ENCODE data around the gene TTPAL.
"Not testable (repeated sequence)": the region's sequence is repeated elsewhere in the genome, so short reads cannot be mapped to it uniquely, and the experiment has no call there.

TTPAL gene

DNA sequence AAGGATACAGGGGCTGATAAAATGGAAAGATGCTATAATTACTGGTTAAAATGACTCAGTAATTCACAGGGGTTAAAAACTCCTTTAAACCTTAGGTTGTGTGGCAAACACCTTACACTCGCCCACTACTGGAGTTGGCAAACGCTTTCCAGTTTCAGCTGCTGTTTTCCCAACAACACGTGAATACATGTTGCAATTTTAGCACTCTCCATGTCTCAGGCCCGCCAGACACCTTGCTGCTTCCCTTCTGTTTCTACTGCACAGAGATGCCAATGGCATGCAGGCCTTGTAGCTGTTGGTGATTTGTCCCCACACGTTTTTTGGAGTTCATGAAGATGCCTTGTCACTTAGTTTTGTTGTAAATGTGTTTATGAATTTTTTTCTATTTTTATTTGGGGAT lies 5.3 kb upstream of the TTPAL start:
- FAIRE-seq = no peak

DNA sequence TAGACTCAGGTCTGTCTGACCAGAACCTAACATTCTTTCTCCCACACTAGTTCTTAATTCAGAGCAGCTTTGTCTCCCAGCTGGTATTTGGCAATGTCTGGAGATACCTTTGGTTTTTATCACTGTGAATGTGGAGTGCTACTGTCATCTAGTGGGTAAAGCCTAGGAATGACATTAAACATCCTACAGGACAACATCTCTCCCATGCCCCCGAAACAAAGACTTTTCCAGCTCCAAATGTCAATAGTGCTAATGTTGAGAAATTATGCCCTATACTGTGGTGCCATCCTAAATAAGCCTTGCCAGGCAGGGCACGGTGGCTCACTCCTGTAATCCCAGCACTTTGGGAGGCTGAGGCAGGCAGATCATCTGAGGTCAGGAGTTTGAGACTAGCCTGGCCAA lies 4.2 kb upstream of the TTPAL start:
- FAIRE-seq = no peak

DNA sequence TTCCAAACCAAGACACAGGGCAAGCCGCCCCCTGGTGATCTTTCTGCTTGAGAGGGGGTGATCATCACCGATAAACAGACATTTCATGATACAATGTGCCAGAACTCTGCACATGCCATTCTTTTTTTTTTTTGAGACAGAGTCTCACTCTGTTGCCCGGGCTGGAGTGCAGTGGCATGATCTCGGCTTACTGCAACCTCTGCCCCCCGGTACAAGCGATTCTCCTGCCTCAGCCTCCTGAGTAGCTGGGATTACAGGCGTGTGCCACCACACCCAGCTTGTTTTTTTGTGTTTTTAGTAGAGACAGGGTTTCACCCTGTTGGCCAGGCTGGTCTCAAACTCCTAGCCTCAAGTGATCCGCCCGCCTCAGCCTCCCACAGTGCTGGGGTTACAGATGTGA lies 3.4 kb upstream of the TTPAL start:
- FAIRE-seq = not testable (repeated sequence)

- FAIRE-seq = no peak
Measured at GRCh38 chr20:44475372-44475693, 341 bp upstream of the TTPAL start.

DNA sequence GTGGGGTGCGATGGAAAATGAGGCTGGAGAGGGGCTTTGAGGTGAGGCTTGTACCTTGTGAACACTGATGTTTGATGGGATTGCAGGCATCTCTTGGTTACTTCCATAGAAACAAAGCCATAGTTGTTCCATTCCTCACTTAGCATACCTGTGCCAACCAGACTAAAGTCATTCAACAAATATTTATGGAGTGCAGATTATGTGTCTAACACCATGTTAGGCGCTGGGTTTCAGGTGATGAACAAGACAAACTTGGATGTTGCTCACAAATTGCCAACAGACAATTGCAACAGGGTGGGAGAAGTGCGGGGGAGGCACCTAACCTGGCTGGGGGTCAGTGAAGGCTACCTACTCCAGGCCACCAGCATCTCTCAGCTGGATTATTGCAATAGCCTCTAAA lies 1.5 kb downstream of the TTPAL start:
- FAIRE-seq = no peak

GRCh38 chr20:44478206-44478605 lies 2.5 kb downstream of the TTPAL start:
- FAIRE-seq = no peak

DNA sequence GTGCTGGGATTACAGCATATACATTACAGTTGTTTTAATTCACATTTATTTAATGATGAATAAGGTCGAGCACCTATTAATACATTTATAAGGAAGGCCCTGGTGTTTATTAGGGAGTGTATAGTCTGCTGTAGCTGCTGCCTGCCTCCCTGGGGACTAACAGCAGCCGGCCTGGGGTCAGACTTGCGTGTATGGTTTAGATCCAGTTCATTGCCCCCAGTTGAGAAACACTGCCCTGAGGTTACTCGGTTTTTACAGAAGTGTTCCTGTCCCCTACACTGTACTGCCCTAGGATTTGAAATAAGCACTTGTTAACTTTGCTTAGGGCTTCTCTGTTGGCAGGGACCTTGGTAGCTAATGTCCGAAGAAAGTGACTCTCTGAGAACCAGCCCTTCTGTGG lies 4.0 kb downstream of the TTPAL start:
- no peak for FAIRE-seq

GRCh38 chr20:44480097-44480496 lies 4.4 kb downstream of the TTPAL start:
- no peak for FAIRE-seq

DNA sequence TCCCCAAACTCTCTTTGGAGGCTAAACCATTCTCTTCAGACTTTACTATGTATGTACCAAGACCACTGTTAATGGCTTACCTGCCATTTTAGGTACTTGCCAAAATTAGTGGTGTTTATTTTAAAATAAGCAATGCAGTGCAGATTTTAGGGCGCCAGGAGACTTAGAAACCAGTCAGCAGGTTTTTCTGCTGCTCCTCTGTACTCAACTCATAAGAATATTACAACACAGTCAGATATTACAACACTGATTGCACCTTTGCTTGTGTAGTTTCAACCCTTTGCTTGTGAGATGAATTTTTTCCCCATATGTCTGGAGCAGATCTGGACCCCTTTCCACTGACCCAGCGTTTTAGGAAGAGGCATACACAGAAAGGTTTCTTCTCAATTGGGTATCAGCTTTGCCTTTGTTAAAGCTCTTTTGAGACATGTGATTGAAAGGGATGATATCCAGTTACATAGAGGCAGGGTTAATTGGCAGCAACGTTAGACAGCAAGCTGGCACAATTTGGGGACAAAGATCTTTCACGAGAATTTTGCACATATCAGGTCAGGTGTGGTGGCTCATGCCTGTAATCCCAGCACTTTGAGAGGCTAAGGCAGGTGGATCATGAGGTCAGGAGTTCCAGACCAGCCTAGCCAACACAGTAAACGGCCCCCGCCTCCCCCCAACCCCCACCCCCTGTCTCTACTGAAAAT lies 6.2 kb downstream of the TTPAL start:
- FAIRE-seq = no peak

- no peak for FAIRE-seq
Measured at GRCh38 chr20:44483112-44483511, 7.4 kb downstream of the TTPAL start.

GRCh38 chr20:44485078-44485829 lies 9.6 kb downstream of the TTPAL start:
- FAIRE-seq = no peak

DNA sequence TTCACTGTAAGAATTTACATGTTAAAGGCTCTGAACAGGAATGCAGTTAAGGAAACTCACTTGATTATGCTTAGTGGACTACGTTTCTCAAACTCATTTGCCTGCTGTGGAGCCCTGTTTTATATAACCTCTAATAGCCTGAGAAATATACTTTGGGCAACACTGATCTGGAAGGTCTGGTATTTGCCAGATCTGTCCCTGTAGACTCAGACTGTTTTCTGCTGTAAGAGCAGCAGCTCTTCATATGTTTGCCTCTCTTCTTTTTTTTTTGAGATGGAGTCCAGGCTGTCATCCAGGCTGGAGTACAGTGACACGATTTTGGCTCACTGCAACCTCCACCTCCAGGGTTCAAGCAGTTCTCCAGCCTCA lies 10.1 kb downstream of the TTPAL start:
- no peak for FAIRE-seq

GRCh38 chr20:44488551-44488950 lies 12.9 kb downstream of the TTPAL start:
- FAIRE-seq = no peak

DNA sequence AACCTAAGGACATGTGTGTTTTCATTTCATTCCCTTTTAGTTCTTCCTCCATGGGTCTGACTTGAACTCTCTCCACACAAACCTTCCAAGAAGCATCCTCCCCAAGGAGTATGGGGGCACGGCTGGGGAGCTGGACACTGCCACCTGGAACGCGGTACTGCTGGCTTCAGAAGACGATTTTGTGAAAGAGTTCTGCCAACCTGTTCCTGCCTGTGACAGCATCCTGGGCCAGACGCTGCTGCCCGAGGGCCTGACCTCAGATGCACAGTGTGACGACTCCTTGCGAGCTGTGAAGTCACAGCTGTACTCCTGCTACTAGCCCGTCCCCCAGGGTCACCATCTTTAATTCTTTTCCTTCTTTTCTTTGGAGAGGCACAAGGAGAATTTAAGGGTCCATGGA lies 13.5 kb downstream of the TTPAL start:
- FAIRE-seq = no peak

DNA sequence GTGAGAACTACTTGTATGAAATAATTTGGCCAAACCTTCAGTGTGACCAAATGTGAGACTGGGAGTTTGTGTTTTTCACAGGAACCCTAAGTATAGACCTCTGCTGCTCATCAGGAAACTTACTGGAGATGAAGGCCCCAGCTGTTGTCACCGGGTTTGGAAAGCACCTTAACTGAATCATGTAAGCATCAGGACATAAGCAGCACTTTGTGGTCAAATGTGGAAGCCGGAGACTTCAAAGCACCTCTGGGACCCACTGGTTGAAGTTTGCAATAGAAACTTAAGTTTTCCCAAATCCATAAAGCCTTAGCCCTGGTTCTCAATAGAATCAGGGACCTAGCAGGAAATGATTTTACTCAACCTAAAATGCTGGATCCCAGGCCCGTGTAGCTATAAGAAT lies 14.3 kb downstream of the TTPAL start:
- FAIRE-seq = no peak

- FAIRE-seq = no peak
Measured at GRCh38 chr20:44491635-44492395, 16.1 kb downstream of the TTPAL start.

DNA sequence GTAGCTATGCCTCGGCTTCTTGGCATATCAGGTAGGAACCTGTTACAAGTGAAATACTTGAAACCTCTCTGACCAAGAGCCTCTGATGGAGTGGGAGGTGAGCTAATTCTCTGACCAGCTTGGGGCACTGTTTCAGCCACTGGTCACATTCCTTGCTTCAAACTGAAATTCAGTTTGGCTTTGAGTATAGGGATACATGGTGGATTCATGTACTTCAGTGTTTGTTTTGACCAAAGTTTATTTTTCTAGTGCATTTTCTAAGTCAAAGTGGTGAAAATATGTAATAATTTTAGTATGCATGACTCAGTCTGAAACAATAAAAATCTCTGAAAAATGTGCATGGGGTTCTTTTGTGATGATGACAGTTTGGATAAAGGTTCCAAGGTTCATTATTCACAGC lies 18.6 kb downstream of the TTPAL start:
- no peak for FAIRE-seq

- no peak for FAIRE-seq
Measured at GRCh38 chr20:44494681-44495080, 19.0 kb downstream of the TTPAL start.

GRCh38 chr20:44495257-44495656 lies 19.6 kb downstream of the TTPAL start:
- FAIRE-seq = no peak

- FAIRE-seq = no peak
Measured at GRCh38 chr20:44495802-44496481, 20.3 kb downstream of the TTPAL start.

DNA sequence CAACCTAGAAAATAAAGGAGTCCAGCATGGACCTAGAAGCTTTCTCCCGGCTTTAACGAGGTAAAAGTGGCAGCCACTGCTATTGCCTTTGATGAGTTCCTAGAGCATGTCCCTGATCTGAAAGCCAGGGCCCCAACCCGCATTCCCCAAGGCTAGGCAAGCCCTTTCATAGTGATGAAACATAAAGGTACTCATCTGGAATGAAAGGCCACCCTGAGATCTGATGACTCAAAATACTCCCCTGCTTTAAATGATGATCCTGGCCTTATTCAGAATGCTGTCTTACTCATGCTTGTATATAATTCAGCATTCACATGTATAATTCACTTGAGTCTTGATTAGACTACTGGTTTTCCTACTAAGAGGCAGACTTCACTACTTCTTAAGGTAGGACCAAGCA lies 21.3 kb downstream of the TTPAL start:
- no peak for FAIRE-seq

GRCh38 chr20:44497761-44498160 lies 22.1 kb downstream of the TTPAL start:
- no peak for FAIRE-seq

- FAIRE-seq = no peak
Measured at GRCh38 chr20:44500221-44500620, 24.5 kb downstream of the TTPAL start.

DNA sequence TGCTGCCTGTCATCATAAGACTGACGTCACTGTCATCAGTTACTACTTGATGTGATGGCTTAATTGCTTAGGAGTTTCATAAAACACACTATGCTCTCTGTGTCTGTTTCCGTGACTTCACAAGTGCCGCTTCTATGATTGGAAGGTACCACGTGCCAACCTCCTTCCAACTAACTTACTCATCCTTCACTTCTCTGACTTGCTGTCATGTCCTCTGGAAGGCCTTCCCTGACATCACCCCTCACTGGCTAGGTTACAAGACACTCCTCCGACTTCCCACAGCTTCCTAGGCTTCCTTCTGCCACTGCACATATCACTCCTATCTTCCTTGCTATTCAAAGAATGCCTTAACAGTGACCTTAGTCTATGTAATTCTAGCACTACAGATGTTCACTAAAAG lies 25.8 kb downstream of the TTPAL start:
- no peak for FAIRE-seq
